Parathyroid adenoma (tissue), 2 donors: ENCODE measurements around the gene SKI.

Source experiments
- H2AFZ ChIP-seq: fragments of 300-600 bp; sonication (generic); one replicate; pipeline ENCODE4 v1.7.0; 2017; ENCODE audit warnings: antibody characterized with exemption, mild to moderate bottlenecking
- H3K27ac ChIP-seq: fragments of 300-600 bp; sonication (generic); one replicate; pipeline ENCODE4 v1.7.0; 2017
- H3K27me3 ChIP-seq: fragments of 300-600 bp; sonication (generic); one replicate; pipeline ENCODE4 v1.7.0; 2017; ENCODE audit warnings: low read length; ENCODE audit not compliant: control insufficient read depth, insufficient read depth
- H3K36me3 ChIP-seq: fragments of 300-600 bp; sonication (generic); one replicate; pipeline ENCODE4 v1.7.0; 2017; ENCODE audit warnings: low read length; ENCODE audit not compliant: control insufficient read depth, insufficient read depth
- H3K4me1 ChIP-seq: fragments of 300-600 bp; sonication (generic); one replicate; pipeline ENCODE4 v1.7.0; 2017; ENCODE audit warnings: control low read depth
- H3K4me2 ChIP-seq: fragments of 300-600 bp; sonication (generic); one replicate; pipeline ENCODE4 v1.7.0; 2017; ENCODE audit warnings: low read length
- H3K4me3 ChIP-seq: fragments of 300-600 bp; sonication (generic); one replicate; pipeline ENCODE4 v1.7.0; 2017; ENCODE audit warnings: low read depth, low read length
- H3K79me2 ChIP-seq: fragments of 300-600 bp; sonication (generic); one replicate; pipeline ENCODE4 v1.7.0; 2017; ENCODE audit warnings: control low read depth
- H3K9ac ChIP-seq: fragments of 300-600 bp; sonication (generic); one replicate; pipeline ENCODE4 v1.7.0; 2017; ENCODE audit warnings: mild to moderate bottlenecking
- H3K9me3 ChIP-seq: fragments of 300-600 bp; sonication (generic); one replicate; pipeline ENCODE4 v1.7.0; 2017; ENCODE audit warnings: low read length; ENCODE audit not compliant: control insufficient read depth
- TF ChIP-seq, protein P1 (sequence below): fragments of 300-600 bp; sonication (generic); IDR thresholded peaks from one replicate; pipeline ENCODE4 v1.7.0; 2017; ENCODE audit warnings: antibody characterized with exemption, mild to moderate bottlenecking
- donor health status: primary hyperparathyroidism.

The SKI gene

GRCh38 chr1:2348346-2349325, 120.5 kb downstream of the SKI start:
- no peaks in the 10 kb centered on the region for H3K4me1 ChIP-seq
- TF ChIP-seq, protein P1, sequence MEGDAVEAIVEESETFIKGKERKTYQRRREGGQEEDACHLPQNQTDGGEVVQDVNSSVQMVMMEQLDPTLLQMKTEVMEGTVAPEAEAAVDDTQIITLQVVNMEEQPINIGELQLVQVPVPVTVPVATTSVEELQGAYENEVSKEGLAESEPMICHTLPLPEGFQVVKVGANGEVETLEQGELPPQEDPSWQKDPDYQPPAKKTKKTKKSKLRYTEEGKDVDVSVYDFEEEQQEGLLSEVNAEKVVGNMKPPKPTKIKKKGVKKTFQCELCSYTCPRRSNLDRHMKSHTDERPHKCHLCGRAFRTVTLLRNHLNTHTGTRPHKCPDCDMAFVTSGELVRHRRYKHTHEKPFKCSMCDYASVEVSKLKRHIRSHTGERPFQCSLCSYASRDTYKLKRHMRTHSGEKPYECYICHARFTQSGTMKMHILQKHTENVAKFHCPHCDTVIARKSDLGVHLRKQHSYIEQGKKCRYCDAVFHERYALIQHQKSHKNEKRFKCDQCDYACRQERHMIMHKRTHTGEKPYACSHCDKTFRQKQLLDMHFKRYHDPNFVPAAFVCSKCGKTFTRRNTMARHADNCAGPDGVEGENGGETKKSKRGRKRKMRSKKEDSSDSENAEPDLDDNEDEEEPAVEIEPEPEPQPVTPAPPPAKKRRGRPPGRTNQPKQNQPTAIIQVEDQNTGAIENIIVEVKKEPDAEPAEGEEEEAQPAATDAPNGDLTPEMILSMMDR, result no peak
- no peak overlapping the region for H3K27ac ChIP-seq
- H3K4me2 ChIP-seq, result no peak overlapping the region
- no peaks in the 10 kb centered on the region for H3K9me3 ChIP-seq
- no peaks in the 10 kb centered on the region for H3K27me3 ChIP-seq
- no peak overlapping the region for H3K4me3 ChIP-seq
- no peak overlapping the region for H3K9ac ChIP-seq
- no peak overlapping the region for H2AFZ ChIP-seq
- H3K36me3 ChIP-seq, result no peaks in the 10 kb centered on the region
- no peaks in the 10 kb centered on the region for H3K79me2 ChIP-seq

DNA sequence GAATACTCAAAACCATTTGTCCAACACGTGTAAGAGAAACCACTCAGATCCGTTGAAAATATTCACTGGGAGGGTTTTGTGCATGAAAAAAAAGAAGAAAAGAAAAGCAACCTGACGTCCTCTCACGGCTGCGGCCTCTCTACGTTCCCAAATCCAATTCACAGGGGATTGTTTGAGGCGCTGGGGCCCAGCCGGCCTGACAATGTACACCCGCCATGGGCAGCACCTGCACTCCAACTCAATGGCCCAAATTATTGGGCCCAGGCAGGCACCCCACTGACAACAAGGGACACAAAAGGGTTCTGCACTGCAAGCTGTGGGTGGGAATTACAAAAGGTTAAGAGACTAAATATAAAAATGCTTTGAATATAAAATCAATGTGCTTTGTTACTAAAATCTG, 121.7 kb downstream of the SKI start:
- H3K27ac ChIP-seq, result no peak overlapping the region
- no peaks in the 10 kb centered on the region for H3K27me3 ChIP-seq
- no peak overlapping the region for H3K9ac ChIP-seq
- no peaks in the 10 kb centered on the region for H3K79me2 ChIP-seq
- TF ChIP-seq, protein P1, result no peak
- no peaks in the 10 kb centered on the region for H3K4me1 ChIP-seq
- no peaks in the 10 kb centered on the region for H3K9me3 ChIP-seq
- H3K4me3 ChIP-seq, result no peak overlapping the region
- H2AFZ ChIP-seq, result no peak overlapping the region
- H3K4me2 ChIP-seq, result no peak overlapping the region
- no peaks in the 10 kb centered on the region for H3K36me3 ChIP-seq

DNA sequence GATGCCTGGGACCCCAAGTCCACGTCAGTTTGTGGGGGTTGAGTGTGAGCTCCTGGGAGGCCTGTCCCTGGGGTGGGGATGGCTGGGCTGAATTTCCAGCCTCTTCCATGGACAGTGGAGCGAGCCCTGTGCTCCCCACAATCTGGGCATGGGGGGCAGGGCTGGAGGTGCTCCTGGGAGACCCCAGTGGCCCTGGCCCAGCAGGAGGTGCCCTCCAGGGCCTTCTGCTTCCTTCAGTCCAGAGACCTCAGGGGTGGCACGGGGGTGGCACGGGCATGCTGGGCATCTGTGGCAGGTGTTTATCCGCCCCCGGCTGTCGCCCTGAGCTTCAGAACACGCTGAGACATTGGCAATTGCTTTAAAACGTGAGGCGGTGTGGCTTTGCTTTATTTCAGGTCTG, 122.4 kb downstream of the SKI start:
- H3K4me2 ChIP-seq, result no peak overlapping the region
- no peaks in the 10 kb centered on the region for H3K36me3 ChIP-seq
- no peak overlapping the region for H2AFZ ChIP-seq
- no peak overlapping the region for H3K9ac ChIP-seq
- no peaks in the 10 kb centered on the region for H3K27me3 ChIP-seq
- H3K4me3 ChIP-seq, result no peak overlapping the region
- no peaks in the 10 kb centered on the region for H3K9me3 ChIP-seq
- no peaks in the 10 kb centered on the region for H3K4me1 ChIP-seq
- TF ChIP-seq, protein P1, result no peak
- no peak overlapping the region for H3K27ac ChIP-seq
- no peaks in the 10 kb centered on the region for H3K79me2 ChIP-seq

DNA sequence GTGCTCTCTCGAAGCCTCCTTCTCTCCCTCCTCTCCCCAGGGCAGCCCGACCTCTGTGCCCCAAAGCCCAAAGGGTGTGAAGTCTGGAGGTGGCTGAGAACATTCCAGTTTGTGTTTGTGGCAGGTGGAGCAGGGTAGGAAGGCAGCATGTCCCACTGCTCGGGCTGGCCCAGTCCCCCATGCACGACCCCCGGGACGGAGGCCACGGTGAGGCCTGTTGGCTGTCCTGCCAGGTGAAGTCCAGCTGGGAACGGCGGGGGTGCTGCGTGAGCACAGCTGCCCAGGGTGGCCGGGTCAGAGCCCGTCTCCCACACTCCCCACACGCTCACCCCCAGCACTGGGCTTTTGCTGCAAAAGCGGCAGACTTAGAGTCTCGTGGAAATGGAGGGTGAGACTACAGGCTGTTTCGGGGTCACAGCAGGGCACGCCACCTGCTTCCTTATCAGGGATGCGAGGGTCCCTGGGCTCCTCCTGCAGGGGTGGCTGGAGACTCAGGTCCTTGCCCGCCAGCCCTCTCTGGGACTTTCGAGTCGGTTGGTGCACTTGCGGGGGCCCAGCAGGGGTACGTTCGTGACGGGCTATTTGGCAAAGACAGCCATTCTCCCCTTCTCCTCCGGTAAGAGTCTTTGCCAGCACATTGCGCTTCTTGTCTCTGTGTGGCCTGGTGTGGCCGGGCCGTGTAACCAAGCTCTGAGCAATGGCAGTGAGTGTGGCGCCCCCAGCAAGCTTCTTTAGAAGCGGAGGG, 123.0 kb downstream of the SKI start:
- H3K27ac ChIP-seq, result no peak overlapping the region
- H3K4me3 ChIP-seq, result no peak overlapping the region
- no peak overlapping the region for H3K4me2 ChIP-seq
- H3K9me3 ChIP-seq, result no peaks in the 10 kb centered on the region
- no peak overlapping the region for H2AFZ ChIP-seq
- H3K36me3 ChIP-seq, result no peaks in the 10 kb centered on the region
- H3K79me2 ChIP-seq, result no peaks in the 10 kb centered on the region
- no peaks in the 10 kb centered on the region for H3K4me1 ChIP-seq
- TF ChIP-seq, protein P1, result no peak
- no peak overlapping the region for H3K9ac ChIP-seq
- no peaks in the 10 kb centered on the region for H3K27me3 ChIP-seq
